Peyer's patch (tissue), 4 donors: ENCODE measurements around the gene DYRK1A. TPM values are rescaled to one million over a fixed set of nuclear protein-coding genes. Genes with fewer than 3 reads are reported as not detected.

ENCODE experiments used
- DNase-seq, 3 donors: peaks; one replicate each; pipeline ENCODE4 v3.0.0-alpha.2; 2017 to 2019
- H3K27ac ChIP-seq, 4 donors: fragments of 200-600 bp; sonication (generic); one replicate each; pipeline ENCODE4 v1.5.1; 2016 to 2019
- H3K27me3 ChIP-seq, 2 donors: fragments of 200-600 bp; sonication (generic); one replicate each; pipeline ENCODE4 v1.5.1; 2019
- H3K36me3 ChIP-seq, 3 donors: fragments of 200-600 bp; sonication (generic); one replicate each; pipeline ENCODE4 v1.5.1; 2016 to 2019
- H3K4me1 ChIP-seq, 4 donors: fragments of 200-600 bp; sonication (generic); one replicate each; pipeline ENCODE4 v1.5.1; 2016 to 2019
- H3K4me3 ChIP-seq, 4 donors: fragments of 200-600 bp; sonication (generic); 1 replicate in 3 of 4; 2 replicates in 1 of 4; pipeline ENCODE4 v1.5.1; 2016 to 2019; ENCODE audit warnings: mild to moderate bottlenecking in 1 of 4
- H3K9me3 ChIP-seq, 4 donors: fragments of 200-600 bp; sonication (generic); one replicate each; pipeline ENCODE4 v1.5.1; 2016 to 2019; ENCODE audit warnings: mild to moderate bottlenecking in 1 of 4
- POLR2A ChIP-seq, 2 donors: fragments of 450-650 bp; IDR thresholded peaks; one replicate each; pipeline ENCODE4 v1.5.1; 2017; ENCODE audit warnings: antibody characterized with exemption in 2 of 2, mild to moderate bottlenecking in 2 of 2, moderate library complexity in 2 of 2
- total RNA-seq, 4 donors: library from RNA; depleted of rRNA; stranded (reverse); fragments of >200 nt; gene quantifications; one replicate each; pipeline ENCODE4 v1.1.0, GENCODE V29; 2016
- TF ChIP-seq, protein P1 (sequence below), 6 experiments: fragments of 450-650 bp in 4 of 6; fragments of 200-600 bp in 2 of 6; sonication (generic) in 1 of 6; IDR thresholded peaks; one replicate each; pipeline ENCODE4 v1.5.1; 2017 to 2019; ENCODE audit warnings: antibody characterized with exemption in 6 of 6, mild to moderate bottlenecking in 3 of 6, moderate library complexity in 1 of 6

The DYRK1A gene
- total RNA-seq, 4 donors from 2014 or later, result 68.8 to 133 (median 81.3) TPM

DNA sequence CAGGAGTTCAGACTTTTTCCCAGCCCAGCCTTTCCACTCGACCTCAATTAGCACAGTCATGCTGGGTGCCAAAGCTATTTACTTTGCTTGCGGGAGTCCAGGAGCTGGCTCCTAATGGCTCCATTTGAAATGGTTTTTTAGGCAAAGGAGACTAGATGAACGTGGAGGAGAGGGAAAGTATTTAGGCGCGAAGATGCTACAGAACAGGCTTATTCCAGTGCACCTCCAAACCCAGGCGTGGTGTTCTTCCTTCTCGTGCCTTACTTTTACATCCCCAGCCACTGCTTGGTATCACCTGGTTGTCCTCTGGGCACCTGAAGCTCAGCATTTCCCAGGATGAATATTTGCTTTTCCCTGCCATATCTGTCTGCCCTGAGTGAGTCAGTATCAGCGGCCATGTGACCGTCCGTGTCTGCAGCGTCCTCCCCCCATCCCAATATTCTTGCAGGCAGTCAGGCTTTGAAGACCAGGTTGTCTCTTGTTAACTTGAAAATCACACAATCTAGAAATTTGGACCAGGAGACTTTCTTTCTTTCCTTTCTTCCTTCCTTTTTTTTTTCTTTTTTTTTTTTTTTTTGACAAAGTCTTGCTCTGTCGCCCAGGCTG lies 198.5 kb downstream of the DYRK1A start:
- no peaks in the 10 kb centered on the region for H3K27me3 ChIP-seq
- no peaks in the 10 kb centered on the region for H3K36me3 ChIP-seq
- peak overlapping the region; percentile 65 to 94 (median 78) for H3K4me3 ChIP-seq
- H3K4me1 ChIP-seq, result peaks cover 0 to 16% (median 3%) of the 10 kb centered on the region in 4 donors
- TF ChIP-seq, protein P1, sequence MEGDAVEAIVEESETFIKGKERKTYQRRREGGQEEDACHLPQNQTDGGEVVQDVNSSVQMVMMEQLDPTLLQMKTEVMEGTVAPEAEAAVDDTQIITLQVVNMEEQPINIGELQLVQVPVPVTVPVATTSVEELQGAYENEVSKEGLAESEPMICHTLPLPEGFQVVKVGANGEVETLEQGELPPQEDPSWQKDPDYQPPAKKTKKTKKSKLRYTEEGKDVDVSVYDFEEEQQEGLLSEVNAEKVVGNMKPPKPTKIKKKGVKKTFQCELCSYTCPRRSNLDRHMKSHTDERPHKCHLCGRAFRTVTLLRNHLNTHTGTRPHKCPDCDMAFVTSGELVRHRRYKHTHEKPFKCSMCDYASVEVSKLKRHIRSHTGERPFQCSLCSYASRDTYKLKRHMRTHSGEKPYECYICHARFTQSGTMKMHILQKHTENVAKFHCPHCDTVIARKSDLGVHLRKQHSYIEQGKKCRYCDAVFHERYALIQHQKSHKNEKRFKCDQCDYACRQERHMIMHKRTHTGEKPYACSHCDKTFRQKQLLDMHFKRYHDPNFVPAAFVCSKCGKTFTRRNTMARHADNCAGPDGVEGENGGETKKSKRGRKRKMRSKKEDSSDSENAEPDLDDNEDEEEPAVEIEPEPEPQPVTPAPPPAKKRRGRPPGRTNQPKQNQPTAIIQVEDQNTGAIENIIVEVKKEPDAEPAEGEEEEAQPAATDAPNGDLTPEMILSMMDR (IDR thresholded peaks at IDR 0.05), result no peak
- TF ChIP-seq POLR2A (IDR thresholded peaks at IDR 0.05), result no peak
- H3K9me3 ChIP-seq, result no peaks in the 10 kb centered on the region
- DNase-seq, result no peak
- H3K27ac ChIP-seq, result peak overlapping the region; percentile 88 to 94 (median 88)

DNA sequence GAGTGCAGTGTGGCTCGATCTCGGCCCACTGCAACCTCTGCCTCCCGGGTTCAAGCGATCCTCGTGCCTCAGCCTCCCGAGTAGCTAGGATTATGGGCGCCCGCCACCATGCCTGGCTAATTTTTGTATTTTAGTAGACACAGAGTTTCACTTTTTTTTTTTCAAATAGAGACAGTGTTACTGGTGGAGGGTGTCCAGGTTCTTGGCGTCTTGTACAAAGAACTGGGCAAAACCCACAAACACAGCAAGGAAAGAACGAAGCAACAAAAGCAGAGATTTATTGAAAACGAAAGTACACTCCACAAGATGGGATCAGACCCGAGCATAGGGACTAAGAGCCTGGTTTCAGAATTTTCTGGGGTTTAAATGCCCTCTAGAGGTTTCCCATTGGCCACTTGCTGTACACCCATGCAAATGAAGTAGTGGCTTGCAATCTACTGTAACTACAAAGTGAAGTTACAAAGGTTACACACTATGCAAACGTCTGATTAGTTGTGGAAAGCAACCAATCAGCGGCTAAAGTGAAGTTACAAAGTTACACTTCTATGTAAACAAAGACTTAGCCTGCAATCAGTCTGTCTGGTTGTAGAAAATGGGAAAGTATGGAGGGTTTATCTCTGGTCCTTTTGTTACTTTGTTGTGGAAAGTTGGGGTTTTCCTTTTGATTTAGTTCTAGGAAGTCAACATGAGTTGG lies 199.1 kb downstream of the DYRK1A start:
- TF ChIP-seq, protein P1 (IDR thresholded peaks at IDR 0.05), result no peak
- no peak for TF ChIP-seq POLR2A (IDR thresholded peaks at IDR 0.05)
- Histone ChIP-seq H3K4me3 (peak overlapping the region in 2 of 4 donors; percentile 31 to 32), H3K36me3 (no peaks in the 10 kb centered on the region), H3K9me3 (no peaks in the 10 kb centered on the region), H3K4me1 (peaks cover 0 to 16% (median 3%) of the 10 kb centered on the region in 4 donors), H3K27ac (no peak overlapping the region), H3K27me3 (no peaks in the 10 kb centered on the region)
- no peak for DNase-seq

DNA sequence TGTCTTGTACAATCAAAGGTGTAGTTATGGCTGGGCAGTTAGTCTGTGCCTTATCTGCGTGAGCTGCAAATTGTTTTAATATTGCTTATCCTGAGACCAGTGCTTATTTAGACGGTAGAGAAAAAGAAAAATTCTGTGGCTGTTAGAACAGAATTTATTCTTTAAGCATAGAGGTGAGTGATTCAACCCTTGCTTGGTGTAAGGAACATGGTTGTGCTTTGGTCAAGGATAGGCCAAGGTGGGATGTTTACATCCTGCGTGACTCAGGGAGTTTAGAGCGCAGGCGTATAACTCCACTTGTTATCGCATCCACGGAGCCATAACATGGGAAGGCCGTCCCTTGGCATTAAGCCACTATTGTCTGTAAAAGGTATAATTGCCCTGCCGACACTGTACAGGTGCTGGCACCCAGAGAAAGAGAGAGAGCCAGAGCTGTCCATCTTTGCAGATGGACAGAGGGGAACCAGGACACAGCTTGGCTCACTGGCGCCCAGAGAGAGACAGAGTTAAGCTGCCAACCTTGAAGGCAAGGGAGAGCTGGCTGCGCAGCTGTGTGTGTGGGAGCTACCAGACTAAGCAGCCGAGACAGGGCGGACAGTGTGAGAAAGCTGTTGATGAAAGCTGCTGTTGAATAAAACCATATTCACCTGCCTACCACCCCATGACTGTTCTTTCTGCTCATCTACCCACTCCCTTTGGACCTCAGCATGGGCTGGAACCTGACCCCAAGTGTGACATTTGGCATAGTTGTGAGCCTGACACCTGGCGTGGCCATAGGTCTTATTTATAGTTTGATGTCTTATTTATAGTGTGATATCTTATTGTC lies 200.4 kb downstream of the DYRK1A start:
- no peak for DNase-seq
- Histone ChIP-seq H3K27me3 (no peaks in the 10 kb centered on the region), H3K4me3 (no peak overlapping the region), H3K9me3 (no peaks in the 10 kb centered on the region), H3K27ac (no peak overlapping the region), H3K4me1 (peaks cover 0 to 16% (median 3%) of the 10 kb centered on the region in 4 donors), H3K36me3 (no peaks in the 10 kb centered on the region)
- TF ChIP-seq POLR2A (IDR thresholded peaks at IDR 0.05), result no peak
- TF ChIP-seq, protein P1 (IDR thresholded peaks at IDR 0.05), result no peak

DNA sequence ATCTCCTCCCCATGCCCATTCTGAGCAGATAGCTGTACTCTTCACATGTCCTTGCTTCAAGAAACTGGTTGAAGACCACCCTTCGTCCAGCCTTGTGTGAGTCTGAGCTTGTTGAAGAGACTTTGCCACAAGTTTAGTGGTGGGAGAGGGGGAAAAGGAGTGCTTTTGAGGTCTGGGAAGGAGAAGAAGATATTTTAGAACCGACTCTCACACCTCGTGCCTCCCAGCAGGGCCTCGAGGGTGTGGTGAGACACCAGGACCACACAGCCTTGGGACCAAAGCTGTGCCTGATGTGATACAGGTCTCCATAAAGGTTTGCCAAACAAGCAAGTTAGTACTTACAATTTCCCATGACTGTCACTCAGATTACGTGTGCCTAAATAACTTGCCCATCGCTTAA lies 201.8 kb downstream of the DYRK1A start:
- peaks cover 0 to 10% (median 3%) of the 10 kb centered on the region in 4 donors for H3K4me1 ChIP-seq
- H3K36me3 ChIP-seq, result no peaks in the 10 kb centered on the region
- no peak for TF ChIP-seq POLR2A (IDR thresholded peaks at IDR 0.05)
- TF ChIP-seq, protein P1 (IDR thresholded peaks at IDR 0.05), result no peak
- H3K27ac ChIP-seq, result no peak overlapping the region
- DNase-seq, result no peak
- no peak overlapping the region for H3K4me3 ChIP-seq
- no peaks in the 10 kb centered on the region for H3K9me3 ChIP-seq
- no peaks in the 10 kb centered on the region for H3K27me3 ChIP-seq

DNA sequence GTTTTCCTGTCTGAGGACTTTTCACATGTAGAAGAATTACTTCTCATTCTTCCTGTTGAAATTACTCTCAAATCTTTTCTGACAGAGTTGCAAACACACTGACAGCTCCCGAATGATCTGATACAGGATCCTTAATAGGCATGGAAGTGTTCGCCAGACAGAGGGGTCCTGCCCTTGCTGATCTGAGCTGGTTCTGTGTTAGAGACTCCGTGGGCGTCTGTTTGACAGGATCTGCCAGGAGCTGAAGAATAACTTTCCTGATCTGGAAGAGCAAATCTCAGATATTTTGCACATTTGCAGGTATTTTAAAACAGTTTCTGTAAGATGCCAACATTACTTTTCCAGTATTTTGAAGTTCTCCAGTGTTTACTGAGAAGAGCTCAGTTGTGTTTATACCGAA lies 202.3 kb downstream of the DYRK1A start:
- Histone ChIP-seq H3K27ac (no peak overlapping the region), H3K9me3 (no peaks in the 10 kb centered on the region), H3K36me3 (no peaks in the 10 kb centered on the region), H3K4me1 (peaks cover 0 to 10% (median 3%) of the 10 kb centered on the region in 4 donors), H3K4me3 (no peak overlapping the region), H3K27me3 (no peaks in the 10 kb centered on the region)
- DNase-seq, result no peak
- TF ChIP-seq, protein P1 (IDR thresholded peaks at IDR 0.05), result no peak
- TF ChIP-seq POLR2A (IDR thresholded peaks at IDR 0.05), result no peak
